ENCODE results near the gene LRRC55.
A peak's percentile ranks its signal among the peaks of the same experiment; 100 is the strongest.

Gene LRRC55

GRCh38 chr11:57235761-57236703 is 54.3 kb downstream of the LRRC55 start:
- DNase-seq (ENCODE audit: low read depth, low spot score): no peak

DNA sequence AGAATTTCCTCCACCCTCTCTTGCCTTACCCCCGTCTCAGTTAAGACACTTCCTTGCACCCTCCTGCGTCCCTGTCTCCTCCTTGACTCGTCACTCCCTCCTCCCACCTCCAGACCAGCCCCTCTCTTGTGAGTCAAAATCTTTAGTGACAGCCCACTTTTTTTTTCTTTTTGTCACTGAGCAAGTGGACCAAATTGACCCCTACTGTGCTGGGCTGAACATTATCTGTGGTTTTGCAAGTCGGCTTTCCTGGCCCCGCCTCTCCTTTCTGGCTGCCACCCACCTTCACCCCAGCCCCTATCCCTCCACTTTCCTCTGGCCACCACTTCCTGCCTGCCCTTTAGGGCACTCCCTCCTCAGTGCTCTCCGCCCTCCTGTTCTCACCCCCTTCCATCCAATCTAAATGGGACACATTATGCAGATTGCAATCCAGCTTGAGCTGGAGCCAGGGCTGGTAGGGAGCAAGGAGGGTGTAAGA is 55.5 kb downstream of the LRRC55 start, which contains the start of gene APLNR:
Gene APLNR, minus strand, starts transcription at position 47 of the 478 bp plus-strand sequence. CDS start 246 bp downstream, outside the sequence.
- DNase-seq (ENCODE audit: low read depth, low spot score): peak; percentile 94

DNA sequence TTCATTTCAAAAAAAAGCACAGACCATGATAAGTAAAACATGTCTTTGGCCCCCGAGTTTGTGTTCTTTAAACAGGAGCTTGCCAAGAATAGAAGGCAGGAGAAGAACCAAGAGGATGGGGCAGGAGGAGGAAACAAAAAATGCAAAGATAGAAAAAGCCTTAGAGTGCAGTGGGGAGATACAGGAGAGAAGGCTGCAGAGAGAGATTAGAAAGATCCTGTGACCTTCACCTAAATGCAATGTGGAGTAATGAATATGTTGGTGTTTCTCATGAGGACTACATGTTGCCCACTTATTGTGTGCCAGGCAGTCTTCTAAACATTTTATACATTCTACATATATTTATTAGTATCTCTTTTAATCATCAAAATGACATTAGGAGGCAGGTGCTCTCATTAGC is 57.6 kb downstream of the LRRC55 start:
- DNase-seq (ENCODE audit: low read depth, low spot score): no peak

- DNase-seq (ENCODE audit: low read depth, low spot score): no peak
Observed at GRCh38 chr11:57240007-57240406, 58.3 kb downstream of the LRRC55 start.

- peak; percentile 90 for DNase-seq (ENCODE audit: low read depth, low spot score)
Observed at GRCh38 chr11:57240757-57241156, 59.0 kb downstream of the LRRC55 start.
